ENCODE results near the gene AP2A2. TPM values are rescaled to one million over a fixed set of nuclear protein-coding genes. Genes with fewer than 3 reads are reported as not detected.

Gene AP2A2
- total RNA-seq, 1 donor from 2014 or later, result 69.7 TPM

- Mint-ChIP-seq H3K4me3 (ENCODE audit: unreplicated experiment) (no peak overlapping the region), H3K4me1 (ENCODE audit: low read depth) (peaks cover 55% of the 10 kb centered on the region), H3K27ac (ENCODE audit: unreplicated experiment) (peak overlapping the region; percentile 1), H3K27me3 (ENCODE audit: low read depth) (no peaks in the 10 kb centered on the region), H3K9me3 (ENCODE audit: low read depth) (peaks cover 4% of the 10 kb centered on the region), H3K36me3 (ENCODE audit: low read depth) (peaks cover 5% of the 10 kb centered on the region)
- TF ChIP-seq CTCF (IDR thresholded peaks at IDR 0.05), result no peak
- no peak for DNase-seq (ENCODE audit: low spot score)
These were observed 28.9 kb downstream of the AP2A2 start for GRCh38 chr11:954392-955153.

GRCh38 chr11:955154-956063, 29.7 kb downstream of the AP2A2 start:
- peaks cover 55% of the 10 kb centered on the region for H3K4me1 Mint-ChIP-seq (ENCODE audit: low read depth)
- no peak overlapping the region for H3K4me3 Mint-ChIP-seq (ENCODE audit: unreplicated experiment)
- TF ChIP-seq CTCF (IDR thresholded peaks at IDR 0.05), result no peak
- peaks cover 3% of the 10 kb centered on the region for H3K36me3 Mint-ChIP-seq (ENCODE audit: low read depth)
- no peaks in the 10 kb centered on the region for H3K9me3 Mint-ChIP-seq (ENCODE audit: low read depth)
- DNase-seq (ENCODE audit: low spot score), result no peak
- peak overlapping the region; percentile 46 for H3K27ac Mint-ChIP-seq (ENCODE audit: unreplicated experiment)
- no peaks in the 10 kb centered on the region for H3K27me3 Mint-ChIP-seq (ENCODE audit: low read depth)

- H3K4me1 Mint-ChIP-seq (ENCODE audit: low read depth), result peaks cover 46% of the 10 kb centered on the region
- H3K27ac Mint-ChIP-seq (ENCODE audit: unreplicated experiment), result peak overlapping the region; percentile 37
- no peaks in the 10 kb centered on the region for H3K9me3 Mint-ChIP-seq (ENCODE audit: low read depth)
- H3K27me3 Mint-ChIP-seq (ENCODE audit: low read depth), result no peaks in the 10 kb centered on the region
- TF ChIP-seq CTCF (IDR thresholded peaks at IDR 0.05), result no peak
- H3K4me3 Mint-ChIP-seq (ENCODE audit: unreplicated experiment), result no peak overlapping the region
- H3K36me3 Mint-ChIP-seq (ENCODE audit: low read depth), result peaks cover 3% of the 10 kb centered on the region
- no peak for DNase-seq (ENCODE audit: low spot score)
These were observed 31.7 kb downstream of the AP2A2 start for GRCh38 chr11:957212-957920.

GRCh38 chr11:958101-958500, 32.4 kb downstream of the AP2A2 start:
- no peak overlapping the region for H3K27ac Mint-ChIP-seq (ENCODE audit: unreplicated experiment)
- no peaks in the 10 kb centered on the region for H3K27me3 Mint-ChIP-seq (ENCODE audit: low read depth)
- H3K4me3 Mint-ChIP-seq (ENCODE audit: unreplicated experiment), result no peak overlapping the region
- TF ChIP-seq CTCF (IDR thresholded peaks at IDR 0.05), result no peak
- H3K4me1 Mint-ChIP-seq (ENCODE audit: low read depth), result peaks cover 39% of the 10 kb centered on the region
- peaks cover 5% of the 10 kb centered on the region for H3K36me3 Mint-ChIP-seq (ENCODE audit: low read depth)
- no peaks in the 10 kb centered on the region for H3K9me3 Mint-ChIP-seq (ENCODE audit: low read depth)
- DNase-seq (ENCODE audit: low spot score), result no peak

GRCh38 chr11:959027-959426, 33.4 kb downstream of the AP2A2 start:
- DNase-seq (ENCODE audit: low spot score), result no peak
- H3K27me3 Mint-ChIP-seq (ENCODE audit: low read depth), result no peaks in the 10 kb centered on the region
- no peak for TF ChIP-seq CTCF (IDR thresholded peaks at IDR 0.05)
- H3K4me3 Mint-ChIP-seq (ENCODE audit: unreplicated experiment), result no peak overlapping the region
- peaks cover 8% of the 10 kb centered on the region for H3K36me3 Mint-ChIP-seq (ENCODE audit: low read depth)
- H3K4me1 Mint-ChIP-seq (ENCODE audit: low read depth), result peaks cover 34% of the 10 kb centered on the region
- H3K27ac Mint-ChIP-seq (ENCODE audit: unreplicated experiment), result no peak overlapping the region
- no peaks in the 10 kb centered on the region for H3K9me3 Mint-ChIP-seq (ENCODE audit: low read depth)

Data from chondrocyte (in vitro differentiated cells).